ENCODE measurements around the gene CCDC40.

The CCDC40 gene

DNA sequence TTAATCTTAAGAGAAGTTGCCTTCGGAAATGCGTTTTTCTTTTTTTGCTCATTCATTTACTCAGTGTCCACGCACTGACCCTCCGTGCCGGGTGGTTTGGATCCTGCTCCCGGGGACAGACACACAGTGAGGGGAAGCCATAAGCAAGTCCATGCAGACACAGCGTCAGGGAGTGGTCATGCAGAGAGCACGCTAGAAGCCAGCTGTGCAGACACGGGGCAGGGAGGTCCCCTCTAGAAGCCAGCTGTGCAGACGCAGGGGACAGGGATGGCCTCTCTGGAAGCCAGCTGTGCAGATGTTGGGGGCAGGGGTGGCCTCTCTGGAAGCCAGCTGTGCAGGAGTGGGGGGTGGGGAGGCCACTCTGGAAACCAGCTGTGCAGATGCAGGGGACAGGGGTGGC, 69.7 kb downstream of the CCDC40 start:
- TF ChIP-seq CTCF (IDR thresholded peaks at IDR 0.05; ENCODE audit: borderline replicate concordance, insufficient read depth, low read depth, low read length), result no peak
- H3K4me3 ChIP-seq (ENCODE audit: low read depth, low read length), result no peak overlapping the region

DNA sequence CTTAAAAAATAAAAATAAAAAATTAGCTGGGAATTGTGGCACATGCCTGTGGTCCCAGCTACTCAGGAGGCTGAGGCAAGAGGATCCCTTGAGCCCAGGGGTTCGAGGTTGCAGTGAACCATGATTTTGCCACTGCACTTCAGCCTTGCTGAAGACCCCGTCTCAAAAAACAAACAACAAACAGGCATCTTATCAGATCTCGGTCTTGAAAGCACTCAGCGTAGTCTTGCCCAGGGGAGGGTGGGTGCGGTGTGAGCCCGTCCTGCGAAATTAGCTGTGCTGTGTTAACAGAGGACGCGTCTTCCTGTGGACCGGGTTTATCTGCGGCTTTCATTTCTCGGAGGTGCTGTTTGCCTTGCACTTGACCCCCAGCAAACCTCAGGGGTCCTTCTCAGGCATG, 70.3 kb downstream of the CCDC40 start:
- TF ChIP-seq CTCF (IDR thresholded peaks at IDR 0.05; ENCODE audit: borderline replicate concordance, insufficient read depth, low read depth, low read length), result no peak
- no peak overlapping the region for H3K4me3 ChIP-seq (ENCODE audit: low read depth, low read length)

DNA sequence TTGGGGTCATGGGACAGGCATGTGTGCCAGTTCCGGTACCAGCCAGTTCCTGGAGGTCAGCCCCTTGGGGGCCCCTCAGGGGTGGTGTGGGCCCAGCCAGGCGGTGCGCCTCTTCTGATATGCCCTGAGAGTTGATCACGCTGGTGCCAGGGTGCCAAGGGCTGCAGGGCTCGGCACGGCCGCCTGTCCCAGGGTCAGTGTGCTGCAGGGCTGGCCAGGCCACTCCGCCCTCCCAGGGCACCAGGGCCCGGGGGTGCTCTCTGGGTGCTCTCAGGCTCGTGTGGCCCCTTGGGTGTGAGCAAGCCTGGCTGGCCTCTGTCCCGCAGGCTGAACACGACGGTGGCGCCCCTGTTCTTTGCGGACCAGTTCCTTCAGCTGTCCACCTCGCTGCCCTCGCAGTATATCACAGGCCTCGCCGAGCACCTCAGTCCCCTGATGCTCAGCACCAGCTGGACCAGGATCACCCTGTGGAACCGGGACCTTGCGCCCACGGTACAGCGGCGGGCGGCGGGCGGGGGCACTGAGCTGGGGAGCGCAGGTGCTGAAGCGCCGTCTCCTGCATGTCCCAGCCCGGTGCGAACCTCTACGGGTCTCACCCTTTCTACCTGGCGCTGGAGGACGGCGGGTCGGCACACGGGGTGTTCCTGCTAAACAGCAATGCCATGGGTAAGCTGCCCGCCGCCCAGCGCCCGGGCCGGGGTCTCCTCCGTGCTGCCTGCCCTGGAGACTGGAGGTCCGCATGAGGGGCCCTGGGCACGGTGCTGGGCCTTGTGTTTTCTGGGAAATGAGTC, 71.0 kb downstream of the CCDC40 start:
- no peak overlapping the region for H3K4me3 ChIP-seq (ENCODE audit: low read depth, low read length)
- TF ChIP-seq CTCF (IDR thresholded peaks at IDR 0.05; ENCODE audit: borderline replicate concordance, insufficient read depth, low read depth, low read length), result no peak

- H3K4me3 ChIP-seq (ENCODE audit: low read depth, low read length), result no peak overlapping the region
- no peak for TF ChIP-seq CTCF (IDR thresholded peaks at IDR 0.05; ENCODE audit: borderline replicate concordance, insufficient read depth, low read depth, low read length)
Observed at GRCh38 chr17:80108036-80108971, 71.9 kb downstream of the CCDC40 start.

- no peak for TF ChIP-seq CTCF (IDR thresholded peaks at IDR 0.05; ENCODE audit: borderline replicate concordance, insufficient read depth, low read depth, low read length)
- no peak overlapping the region for H3K4me3 ChIP-seq (ENCODE audit: low read depth, low read length)
Observed at GRCh38 chr17:80109066-80109660, 72.7 kb downstream of the CCDC40 start.

DNA sequence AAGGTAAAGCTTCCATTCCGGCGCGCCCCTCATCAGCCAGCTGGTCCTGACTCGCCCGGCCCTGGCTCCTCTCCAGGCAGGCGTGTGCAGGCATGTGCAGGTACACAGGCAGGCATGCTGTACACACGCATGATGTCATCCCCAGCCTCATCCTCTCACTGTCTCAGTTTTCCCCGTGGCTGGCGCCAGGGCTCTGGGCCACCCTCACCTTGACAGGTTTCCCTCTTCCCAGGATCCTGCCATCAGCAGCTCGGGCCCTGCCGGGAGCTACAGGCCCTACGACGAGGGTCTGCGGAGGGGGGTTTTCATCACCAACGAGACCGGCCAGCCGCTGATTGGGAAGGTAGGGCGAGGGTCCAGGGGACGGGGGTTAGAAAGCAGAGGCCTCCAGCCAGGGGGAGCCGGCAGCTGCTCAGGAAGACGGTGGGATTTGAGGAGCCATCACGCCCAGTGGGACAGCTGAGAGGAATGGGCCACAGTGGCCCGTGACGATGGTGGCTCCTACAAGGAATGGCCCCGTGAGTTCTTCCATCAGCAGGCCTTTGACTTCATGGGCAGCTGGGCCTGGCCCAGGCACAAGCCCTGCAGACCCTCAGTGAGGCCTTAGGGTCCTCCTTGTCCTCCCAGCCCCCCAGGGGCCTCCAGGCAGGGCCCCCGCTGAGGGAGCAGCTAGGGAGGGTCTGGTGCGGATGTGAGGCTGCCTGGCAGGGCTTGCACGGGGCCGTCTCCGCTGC, 73.4 kb downstream of the CCDC40 start:
- H3K4me3 ChIP-seq (ENCODE audit: low read depth, low read length), result no peak overlapping the region

More for the DNA sequence above, 73.4 kb downstream of the CCDC40 start:
- TF ChIP-seq CTCF (IDR thresholded peaks at IDR 0.05; ENCODE audit: borderline replicate concordance, insufficient read depth, low read depth, low read length), result no peak

Measured in GM12875 (cell line).